Measurements from ENCODE around the gene MOSPD3.
A peak's percentile ranks its signal among the peaks of the same experiment; 100 is the strongest.

The MOSPD3 gene

GRCh38 chr7:100588438-100588837 is 23.9 kb upstream of the MOSPD3 start:
- no peak for DNase-seq (ENCODE audit: extremely low read depth, low read depth)
- no peak overlapping the region for H3K4me3 ChIP-seq (replicated peaks; ENCODE audit: low read depth, low read length)
- TF ChIP-seq CTCF (IDR thresholded peaks at IDR 0.05; ENCODE audit: low read depth, low read length, missing control alignments): peak; percentile 44

GRCh38 chr7:100589341-100589947 is 22.9 kb upstream of the MOSPD3 start:
- no peak for DNase-seq (ENCODE audit: extremely low read depth, low read depth)
- no peak for TF ChIP-seq CTCF (IDR thresholded peaks at IDR 0.05; ENCODE audit: low read depth, low read length, missing control alignments)
- H3K4me3 ChIP-seq (replicated peaks; ENCODE audit: low read depth, low read length): no peak overlapping the region

- no peak for TF ChIP-seq CTCF (IDR thresholded peaks at IDR 0.05; ENCODE audit: low read depth, low read length, missing control alignments)
- no peak for DNase-seq (ENCODE audit: extremely low read depth, low read depth)
- no peak overlapping the region for H3K4me3 ChIP-seq (replicated peaks; ENCODE audit: low read depth, low read length)
These were observed 22.1 kb upstream of the MOSPD3 start for GRCh38 chr7:100590077-100590737.

GRCh38 chr7:100591596-100591995 is 20.7 kb upstream of the MOSPD3 start:
- no peak for TF ChIP-seq CTCF (IDR thresholded peaks at IDR 0.05; ENCODE audit: low read depth, low read length, missing control alignments)
- DNase-seq (ENCODE audit: extremely low read depth, low read depth): no peak
- no peak overlapping the region for H3K4me3 ChIP-seq (replicated peaks; ENCODE audit: low read depth, low read length)

GRCh38 chr7:100595188-100595587 is 17.2 kb upstream of the MOSPD3 start:
- no peak overlapping the region for H3K4me3 ChIP-seq (replicated peaks; ENCODE audit: low read depth, low read length)
- no peak for TF ChIP-seq CTCF (IDR thresholded peaks at IDR 0.05; ENCODE audit: low read depth, low read length, missing control alignments)
- DNase-seq (ENCODE audit: extremely low read depth, low read depth): no peak

- no peak for DNase-seq (ENCODE audit: extremely low read depth, low read depth)
- no peak overlapping the region for H3K4me3 ChIP-seq (replicated peaks; ENCODE audit: low read depth, low read length)
- no peak for TF ChIP-seq CTCF (IDR thresholded peaks at IDR 0.05; ENCODE audit: low read depth, low read length, missing control alignments)
These were observed 13.9 kb upstream of the MOSPD3 start for GRCh38 chr7:100598425-100598824.
